ENCODE data around the gene ATP5F1D. TPM values are rescaled to one million over a fixed set of nuclear protein-coding genes. Genes with fewer than 3 reads are reported as not detected.

Gene ATP5F1D
- total RNA-seq, 4 donors from 2014 or later: 102 to 205 (median 137) TPM

DNA sequence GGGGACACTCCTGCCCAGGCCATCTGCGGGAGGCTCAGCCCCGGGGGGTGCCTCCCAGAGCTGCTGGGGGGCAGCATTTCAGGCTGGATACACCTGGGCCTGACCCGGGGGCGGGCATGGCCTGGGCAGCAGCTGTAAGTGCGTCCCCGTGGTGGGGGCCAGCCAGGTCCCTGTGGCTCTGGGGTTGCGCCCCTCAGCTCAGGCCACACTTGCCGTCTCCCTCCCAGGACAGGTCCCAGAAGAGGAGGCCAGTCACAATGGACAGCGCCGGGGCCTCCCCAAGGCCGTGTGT, 15.4 kb upstream of the ATP5F1D start:
- 80% methylated on average over 4 of the region's 11 CpGs for WGBS

DNA sequence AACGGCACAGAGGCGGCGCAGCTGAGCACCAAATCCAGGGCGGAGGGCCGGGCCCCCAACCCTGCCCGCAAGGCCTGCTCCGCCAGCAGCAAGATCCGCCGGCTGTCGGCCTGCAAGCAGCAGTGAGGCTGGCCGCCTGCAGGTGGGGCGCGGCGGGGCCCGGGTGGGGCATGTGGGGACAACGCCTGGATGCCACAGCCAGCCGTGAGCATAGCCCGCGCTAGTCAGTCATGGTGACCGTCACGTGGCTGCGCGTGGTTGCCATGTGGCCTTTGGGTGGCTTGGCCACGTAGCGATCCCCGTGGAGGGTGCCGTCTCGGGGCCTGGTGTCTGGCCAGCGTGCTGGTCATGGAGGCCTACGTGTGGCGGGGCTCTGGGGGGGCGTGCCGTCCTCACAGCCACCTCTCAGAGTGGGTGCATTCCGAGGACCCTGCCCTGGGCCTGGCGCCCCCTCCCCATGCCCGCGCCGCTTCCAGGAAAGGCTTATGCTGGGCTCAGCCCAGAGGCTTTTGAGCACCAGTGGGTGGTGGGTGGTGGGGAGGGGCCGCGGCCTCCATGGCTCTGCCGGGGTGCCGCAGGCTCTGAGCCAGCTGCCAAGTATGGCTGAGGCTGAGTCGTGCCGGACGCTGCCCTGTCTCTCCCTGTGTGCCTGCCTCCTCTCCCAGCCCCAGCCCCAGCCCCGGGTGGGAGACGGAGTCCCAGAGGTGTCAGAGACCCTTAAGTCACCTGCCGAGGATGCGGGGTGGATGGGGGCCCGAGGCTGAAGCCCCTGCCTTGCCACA, 14.8 kb upstream of the ATP5F1D start:
- WGBS: no CpG with 5 or more reads among the region's 50 CpGs
- Histone ChIP-seq H3K4me1 (peaks cover 7% of the 10 kb centered on the region), H3K36me3 (peaks cover 71% of the 10 kb centered on the region), H3K9me3 (no peaks in the 10 kb centered on the region), H3K27me3 (no peaks in the 10 kb centered on the region), H3K27ac (no peak overlapping the region), H3K4me3 (no peak overlapping the region)
- TF ChIP-seq POLR2AphosphoS5 (IDR thresholded peaks at IDR 0.05) (no peak), EP300 (IDR thresholded peaks at IDR 0.05) (no peak), POLR2A (IDR thresholded peaks at IDR 0.05) (no peak)
- TF ChIP-seq, protein P1, sequence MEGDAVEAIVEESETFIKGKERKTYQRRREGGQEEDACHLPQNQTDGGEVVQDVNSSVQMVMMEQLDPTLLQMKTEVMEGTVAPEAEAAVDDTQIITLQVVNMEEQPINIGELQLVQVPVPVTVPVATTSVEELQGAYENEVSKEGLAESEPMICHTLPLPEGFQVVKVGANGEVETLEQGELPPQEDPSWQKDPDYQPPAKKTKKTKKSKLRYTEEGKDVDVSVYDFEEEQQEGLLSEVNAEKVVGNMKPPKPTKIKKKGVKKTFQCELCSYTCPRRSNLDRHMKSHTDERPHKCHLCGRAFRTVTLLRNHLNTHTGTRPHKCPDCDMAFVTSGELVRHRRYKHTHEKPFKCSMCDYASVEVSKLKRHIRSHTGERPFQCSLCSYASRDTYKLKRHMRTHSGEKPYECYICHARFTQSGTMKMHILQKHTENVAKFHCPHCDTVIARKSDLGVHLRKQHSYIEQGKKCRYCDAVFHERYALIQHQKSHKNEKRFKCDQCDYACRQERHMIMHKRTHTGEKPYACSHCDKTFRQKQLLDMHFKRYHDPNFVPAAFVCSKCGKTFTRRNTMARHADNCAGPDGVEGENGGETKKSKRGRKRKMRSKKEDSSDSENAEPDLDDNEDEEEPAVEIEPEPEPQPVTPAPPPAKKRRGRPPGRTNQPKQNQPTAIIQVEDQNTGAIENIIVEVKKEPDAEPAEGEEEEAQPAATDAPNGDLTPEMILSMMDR (IDR thresholded peaks at IDR 0.05): no peak
- no peak for DNase-seq (ENCODE audit: low spot score in 2 of 2)

More for the DNA sequence above, 15.4 kb upstream of the ATP5F1D start:
- TF ChIP-seq, protein P1 (IDR thresholded peaks at IDR 0.05): no peak
- TF ChIP-seq POLR2AphosphoS5 (IDR thresholded peaks at IDR 0.05) (no peak), EP300 (IDR thresholded peaks at IDR 0.05) (no peak), POLR2A (IDR thresholded peaks at IDR 0.05) (no peak)
- peaks cover 76% of the 10 kb centered on the region for H3K36me3 ChIP-seq
- H3K27ac ChIP-seq: no peak overlapping the region
- H3K9me3 ChIP-seq: no peaks in the 10 kb centered on the region
- H3K4me1 ChIP-seq: peaks cover 4% of the 10 kb centered on the region
- H3K4me3 ChIP-seq: no peak overlapping the region
- no peak for DNase-seq (ENCODE audit: low spot score in 2 of 2)
- no peaks in the 10 kb centered on the region for H3K27me3 ChIP-seq

DNA sequence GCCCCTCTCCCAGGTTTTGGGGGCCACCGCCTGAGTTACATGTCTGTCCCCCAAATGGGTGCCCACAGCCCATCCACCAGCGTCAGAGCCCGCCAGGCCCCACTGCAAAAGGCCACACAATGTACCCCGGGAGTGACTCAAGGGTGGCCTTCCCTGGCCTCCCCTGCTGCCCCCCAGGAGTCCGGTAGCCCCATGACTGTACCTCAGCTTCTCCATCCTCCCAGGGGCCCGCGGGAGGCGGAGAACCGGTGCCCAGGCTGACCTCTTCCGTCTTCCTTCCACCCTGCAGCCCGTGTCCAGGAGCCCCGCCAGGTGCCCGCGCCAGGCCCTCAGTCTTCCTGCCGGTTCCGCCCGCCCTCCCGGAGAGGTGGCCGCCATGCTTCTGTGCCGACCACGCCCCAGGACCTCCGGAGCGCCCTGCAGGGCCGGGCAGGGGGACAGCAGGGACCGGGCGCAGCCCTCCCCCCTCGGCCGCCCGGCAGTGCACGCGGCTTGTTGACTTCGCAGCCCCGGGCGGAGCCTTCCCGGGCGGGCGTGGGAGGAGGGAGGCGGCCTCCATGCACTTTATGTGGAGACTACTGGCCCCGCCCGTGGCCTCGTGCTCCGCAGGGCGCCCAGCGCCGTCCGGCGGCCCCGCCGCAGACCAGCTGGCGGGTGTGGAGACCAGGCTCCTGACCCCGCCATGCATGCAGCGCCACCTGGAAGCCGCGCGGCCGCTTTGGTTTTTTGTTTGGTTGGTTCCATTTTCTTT, 14.1 kb upstream of the ATP5F1D start:
- Histone ChIP-seq H3K4me3 (no peak overlapping the region), H3K27me3 (no peaks in the 10 kb centered on the region), H3K27ac (no peak overlapping the region), H3K4me1 (peaks cover 14% of the 10 kb centered on the region), H3K9me3 (no peaks in the 10 kb centered on the region), H3K36me3 (peaks cover 63% of the 10 kb centered on the region)
- WGBS: 86% methylated on average over 41 of the region's 56 CpGs
- no peak for DNase-seq (ENCODE audit: low spot score in 2 of 2)
- no peak for TF ChIP-seq POLR2A (IDR thresholded peaks at IDR 0.05)
- no peak for TF ChIP-seq POLR2AphosphoS5 (IDR thresholded peaks at IDR 0.05)
- TF ChIP-seq, protein P1 (IDR thresholded peaks at IDR 0.05): no peak
- TF ChIP-seq EP300 (IDR thresholded peaks at IDR 0.05): no peak

DNA sequence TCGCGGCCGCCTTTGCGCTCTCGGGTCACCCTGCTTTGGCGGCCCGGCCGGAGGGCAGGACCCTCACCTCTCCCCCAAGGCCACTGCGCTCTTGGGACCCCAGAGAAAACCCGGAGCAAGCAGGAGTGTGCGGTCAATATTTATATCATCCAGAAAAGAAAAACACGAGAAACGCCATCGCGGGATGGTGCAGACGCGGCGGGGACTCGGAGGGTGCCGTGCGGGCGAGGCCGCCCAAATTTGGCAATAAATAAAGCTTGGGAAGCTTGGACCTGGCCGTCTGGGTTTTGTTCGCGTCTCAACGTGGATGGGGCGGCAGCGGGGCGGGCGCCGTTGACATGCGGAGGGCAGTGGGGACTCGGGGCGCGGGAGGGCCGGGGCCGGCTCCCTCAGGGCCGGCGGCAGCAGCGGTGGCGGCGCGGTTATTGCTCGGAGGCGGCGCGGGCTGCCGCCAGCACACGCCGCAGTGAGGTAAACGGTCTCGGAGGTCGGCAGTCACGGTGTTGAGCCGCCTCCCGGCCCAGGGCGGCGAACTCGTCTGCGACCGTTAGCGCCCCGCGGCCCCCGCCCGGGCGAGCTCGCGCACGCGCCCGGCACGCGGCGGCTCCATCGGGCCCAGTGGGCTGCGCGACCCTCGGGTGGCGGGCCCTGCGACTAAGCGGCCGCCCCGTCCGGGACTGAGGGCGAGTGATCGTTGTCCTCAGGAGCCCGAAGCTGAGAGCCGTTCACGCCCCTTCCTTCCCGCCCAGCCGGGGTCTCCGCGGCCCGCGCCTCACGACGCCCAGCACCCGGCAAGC, 13.2 kb upstream of the ATP5F1D start:
- DNase-seq (ENCODE audit: low spot score in 2 of 2): no peak
- no peaks in the 10 kb centered on the region for H3K9me3 ChIP-seq
- no peak overlapping the region for H3K27ac ChIP-seq
- TF ChIP-seq POLR2A (IDR thresholded peaks at IDR 0.05): no peak
- TF ChIP-seq, protein P1 (IDR thresholded peaks at IDR 0.05): no peak
- TF ChIP-seq EP300 (IDR thresholded peaks at IDR 0.05): no peak
- TF ChIP-seq POLR2AphosphoS5 (IDR thresholded peaks at IDR 0.05): no peak
- 95% methylated on average over 83 of the region's 100 CpGs for WGBS
- H3K4me1 ChIP-seq: peaks cover 20% of the 10 kb centered on the region
- H3K36me3 ChIP-seq: peaks cover 54% of the 10 kb centered on the region
- no peak overlapping the region for H3K4me3 ChIP-seq
- no peaks in the 10 kb centered on the region for H3K27me3 ChIP-seq

Data from suprapubic skin (tissue), 4 donors.